ENCODE data around the gene TKTL2.
"Not testable (repeated sequence)": the region's sequence is repeated elsewhere in the genome, so short reads cannot be mapped to it uniquely, and the experiment has no call there.

TKTL2 gene

DNA sequence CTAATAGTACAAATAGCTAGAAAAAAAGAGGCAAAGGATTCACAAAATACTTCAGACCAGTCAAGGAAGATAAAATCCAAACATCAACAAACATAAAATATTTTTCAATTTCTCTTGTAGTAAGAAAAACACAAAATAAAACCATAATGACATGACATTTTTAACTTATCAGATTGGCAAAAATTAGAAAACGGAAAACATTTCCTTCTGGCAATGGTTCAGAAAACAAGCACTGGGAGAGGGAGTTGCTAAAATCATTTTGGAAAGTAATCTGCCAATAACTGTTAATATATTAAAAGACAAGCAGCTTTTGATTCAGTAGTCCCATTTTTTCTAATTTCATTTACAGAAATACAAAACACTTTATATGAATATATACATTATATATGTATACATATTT lies 26.1 kb downstream of the TKTL2 start:
- no peak for DNase-seq (ENCODE audit: low spot score)

DNA sequence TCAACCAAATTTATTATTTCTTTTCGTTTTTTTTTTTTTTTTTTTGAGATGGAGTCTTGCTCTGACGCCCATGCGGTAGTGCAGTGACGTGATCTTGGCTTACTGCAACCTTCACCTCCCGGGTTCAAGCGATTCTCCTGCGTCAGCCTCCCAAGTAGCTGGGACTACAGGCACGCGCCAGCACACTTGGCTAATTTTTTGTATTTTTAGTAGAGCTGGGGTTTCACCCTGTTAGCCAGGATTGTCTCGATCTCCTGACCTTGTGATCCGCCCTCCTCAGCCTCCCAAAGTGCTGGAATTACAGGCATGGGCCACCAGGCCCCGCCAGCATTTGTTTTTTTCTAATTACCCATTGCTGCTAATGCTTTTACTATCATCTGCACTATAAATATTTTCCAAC lies 26.5 kb downstream of the TKTL2 start:
- not testable (repeated sequence) for DNase-seq (ENCODE audit: low spot score)

DNA sequence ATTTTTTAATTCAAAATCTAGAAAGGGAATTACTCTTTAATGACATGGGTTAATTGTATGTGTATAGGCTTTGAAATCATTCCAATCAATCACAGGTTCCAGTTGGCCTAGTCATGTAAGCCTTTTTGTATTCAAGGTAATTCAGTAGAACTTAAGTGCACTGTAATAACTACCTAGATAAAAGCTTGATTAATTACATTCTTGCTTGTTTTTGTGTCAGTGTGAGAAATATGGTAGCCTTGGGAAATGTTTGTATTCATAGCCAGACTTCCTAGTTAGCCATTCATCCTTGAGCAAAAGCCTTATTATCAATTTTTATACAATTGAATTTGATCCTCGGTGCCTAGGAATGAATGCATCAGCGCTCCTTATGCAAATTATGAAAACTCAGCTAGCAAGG lies 33.5 kb downstream of the TKTL2 start:
- no peak for DNase-seq (ENCODE audit: low spot score)

All from hematopoietic multipotent progenitor cell treated with erythropoietin and hydrocortisone succinate and interleukin-3 and kit ligand, for 15 days (in vitro differentiated cells).